Fibroblast of skin of abdomen (primary cell): ENCODE results near the gene UTS2R.
"Not testable (repeated sequence)": the region's sequence is repeated elsewhere in the genome, so short reads cannot be mapped to it uniquely, and the experiment has no call there.

Experiments used
- DNase-seq: peaks from one replicate; pipeline ENCODE4 v3.0.0-alpha.2; 2013

UTS2R gene

GRCh38 chr17:82334204-82334621 lies 37.4 kb upstream of the UTS2R start:
- no peak for DNase-seq

- no peak for DNase-seq
Observed at GRCh38 chr17:82334622-82335394, 36.8 kb upstream of the UTS2R start.

- peak; percentile 75 for DNase-seq
Observed at GRCh38 chr17:82338858-82339633, 32.5 kb upstream of the UTS2R start.

- peak; percentile 53 for DNase-seq
Observed at GRCh38 chr17:82339634-82340580, 31.7 kb upstream of the UTS2R start.

- no peak for DNase-seq
Observed at GRCh38 chr17:82342361-82343079, 29.0 kb upstream of the UTS2R start.

GRCh38 chr17:82343560-82343959 lies 28.0 kb upstream of the UTS2R start:
- no peak for DNase-seq

GRCh38 chr17:82344175-82344907 lies 27.2 kb upstream of the UTS2R start:
- DNase-seq, result no peak

GRCh38 chr17:82345151-82345976 lies 26.2 kb upstream of the UTS2R start:
- DNase-seq, result no peak

- no peak for DNase-seq
Observed at GRCh38 chr17:82346342-82347300, 24.9 kb upstream of the UTS2R start.

GRCh38 chr17:82347994-82348393 lies 23.6 kb upstream of the UTS2R start:
- DNase-seq, result not testable (repeated sequence)

- DNase-seq, result no peak
Observed at GRCh38 chr17:82348434-82348833, 23.1 kb upstream of the UTS2R start.

GRCh38 chr17:82348866-82349265 lies 22.7 kb upstream of the UTS2R start:
- no peak for DNase-seq

GRCh38 chr17:82349287-82349701 lies 22.3 kb upstream of the UTS2R start:
- DNase-seq, result peak; percentile 73

GRCh38 chr17:82350182-82351030 lies 21.2 kb upstream of the UTS2R start:
- DNase-seq, result no peak

- DNase-seq, result no peak
Observed at GRCh38 chr17:82351254-82351712, 20.3 kb upstream of the UTS2R start.

GRCh38 chr17:82351713-82352488 lies 19.7 kb upstream of the UTS2R start:
- DNase-seq, result peak; percentile 76

- no peak for DNase-seq
Observed at GRCh38 chr17:82353484-82353883, 18.1 kb upstream of the UTS2R start.
